ENCODE data around the gene LAPTM5.
"Not testable (repeated sequence)": the region's sequence is repeated elsewhere in the genome, so short reads cannot be mapped to it uniquely, and the experiment has no call there.

LAPTM5 gene, protein sequence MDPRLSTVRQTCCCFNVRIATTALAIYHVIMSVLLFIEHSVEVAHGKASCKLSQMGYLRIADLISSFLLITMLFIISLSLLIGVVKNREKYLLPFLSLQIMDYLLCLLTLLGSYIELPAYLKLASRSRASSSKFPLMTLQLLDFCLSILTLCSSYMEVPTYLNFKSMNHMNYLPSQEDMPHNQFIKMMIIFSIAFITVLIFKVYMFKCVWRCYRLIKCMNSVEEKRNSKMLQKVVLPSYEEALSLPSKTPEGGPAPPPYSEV

DNA sequence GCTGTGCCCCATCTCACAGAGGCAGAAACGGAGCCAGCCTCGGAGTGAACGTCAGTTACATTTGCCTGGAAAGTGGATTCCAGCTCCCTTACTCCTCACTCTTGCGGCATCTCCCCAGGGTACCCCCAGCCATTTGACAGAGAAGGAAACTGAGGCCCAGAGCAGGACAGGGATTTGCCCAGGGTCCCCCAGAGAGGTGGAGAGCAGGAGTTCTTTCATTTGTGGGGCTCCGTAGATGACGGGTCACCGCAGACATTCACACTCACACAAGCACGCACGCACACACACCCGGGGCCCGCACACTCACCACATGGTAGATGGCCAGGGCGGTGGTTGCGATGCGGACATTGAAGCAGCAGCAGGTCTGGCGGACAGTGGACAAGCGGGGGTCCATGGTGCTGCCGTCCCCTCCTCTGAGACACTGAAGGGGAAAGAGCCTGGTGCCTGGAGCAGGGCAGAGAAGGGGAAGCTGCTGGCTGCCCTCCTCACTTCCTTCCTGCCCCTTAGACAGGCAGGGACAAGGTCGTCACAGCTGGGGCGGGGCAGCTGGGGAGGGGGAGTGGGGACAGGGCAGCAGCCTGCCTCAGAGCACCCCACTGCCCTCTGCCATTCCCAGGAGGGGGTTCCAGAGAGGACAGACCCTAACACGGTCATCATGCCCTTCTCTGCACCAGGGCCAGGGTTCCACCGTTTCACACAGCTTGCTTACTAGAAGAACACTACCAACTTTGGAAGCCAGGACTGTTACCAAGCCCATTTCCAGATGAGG lies at the start of gene LAPTM5:
Gene LAPTM5, minus strand, starts transcription at position 423 of the 769 bp plus-strand sequence. Its CDS starts 29 bp downstream, at position 394.
- DNase-seq (ENCODE audit: low spot score), result no peak

DNA sequence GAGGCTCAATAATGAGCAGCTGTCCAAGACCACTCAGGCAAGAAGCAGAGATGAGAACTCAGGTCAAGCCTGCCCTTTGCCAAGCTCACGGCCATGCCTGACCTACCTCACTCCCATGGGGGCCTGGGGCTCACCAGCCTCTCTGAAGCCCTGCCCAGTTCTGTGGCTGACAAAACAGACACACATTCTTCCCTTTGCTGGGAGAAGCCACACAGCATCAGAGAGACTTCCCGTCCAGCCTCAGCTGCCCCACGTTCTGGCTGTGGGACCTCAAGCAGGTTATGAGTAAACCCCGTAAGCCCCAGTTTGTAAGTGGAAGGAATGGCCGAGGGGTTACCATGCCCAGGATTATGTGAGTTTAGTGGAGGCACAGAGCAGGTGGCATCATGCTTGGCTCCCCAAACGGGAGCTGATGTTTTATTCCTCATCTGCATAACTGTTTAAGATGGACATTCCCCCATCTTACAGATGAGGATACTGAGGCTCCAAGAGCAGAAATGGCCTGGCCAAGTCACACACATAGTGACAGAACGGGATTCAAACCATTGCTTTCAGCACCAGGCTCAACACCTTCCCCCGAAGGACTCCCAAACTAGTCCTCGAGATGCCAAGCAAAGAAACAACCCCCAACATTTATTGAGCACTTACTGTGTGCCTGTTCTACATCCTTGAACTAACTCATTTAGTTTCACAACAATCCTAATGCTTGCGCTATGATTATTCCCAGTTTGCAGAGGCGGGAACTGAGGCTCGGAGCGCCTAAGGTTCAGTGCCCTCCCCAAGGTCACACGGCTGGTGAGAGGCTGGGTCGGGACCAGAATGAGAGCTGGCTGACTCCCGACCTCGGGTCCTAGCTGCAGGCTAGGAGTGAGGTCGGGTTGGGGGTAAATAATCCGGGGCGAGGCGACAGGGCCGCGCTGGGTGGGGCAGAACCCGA lies 49.1 kb upstream of the LAPTM5 start:
- DNase-seq (ENCODE audit: low spot score), result no peak

DNA sequence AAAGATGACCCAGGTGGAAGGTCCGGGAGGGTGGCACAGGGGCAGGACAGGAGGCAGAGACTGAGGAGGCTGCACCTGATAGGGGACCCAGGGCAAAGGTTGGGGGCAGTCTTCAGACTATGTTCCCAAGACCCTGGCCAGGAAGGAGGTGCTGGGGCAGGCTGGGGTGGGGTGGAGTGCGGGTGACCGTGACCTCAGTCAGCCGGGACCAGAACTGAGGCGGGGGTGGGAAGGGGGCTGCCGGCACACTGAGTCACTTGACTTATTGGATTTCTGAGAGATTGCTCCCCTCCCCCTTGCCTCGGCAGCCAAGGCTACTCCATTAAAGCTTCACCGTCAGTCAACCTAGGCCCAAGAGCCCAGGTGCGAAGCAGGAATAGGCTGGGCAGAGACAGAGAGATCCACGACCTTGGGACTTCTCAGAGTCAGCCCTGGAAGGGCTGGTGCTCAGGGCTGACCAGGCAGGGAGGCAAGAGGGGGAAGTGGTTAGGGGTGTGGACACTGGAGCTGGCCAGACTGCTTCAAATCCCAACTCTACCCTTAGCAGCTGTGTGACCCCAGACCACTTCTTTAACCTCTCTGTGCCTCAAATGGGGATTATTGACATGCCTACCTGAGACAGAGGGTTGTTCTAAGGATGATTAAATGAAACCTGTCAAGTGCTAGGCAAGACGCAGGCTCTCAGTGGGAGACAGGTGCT lies 47.9 kb upstream of the LAPTM5 start:
- DNase-seq (ENCODE audit: low spot score), result no peak

DNA sequence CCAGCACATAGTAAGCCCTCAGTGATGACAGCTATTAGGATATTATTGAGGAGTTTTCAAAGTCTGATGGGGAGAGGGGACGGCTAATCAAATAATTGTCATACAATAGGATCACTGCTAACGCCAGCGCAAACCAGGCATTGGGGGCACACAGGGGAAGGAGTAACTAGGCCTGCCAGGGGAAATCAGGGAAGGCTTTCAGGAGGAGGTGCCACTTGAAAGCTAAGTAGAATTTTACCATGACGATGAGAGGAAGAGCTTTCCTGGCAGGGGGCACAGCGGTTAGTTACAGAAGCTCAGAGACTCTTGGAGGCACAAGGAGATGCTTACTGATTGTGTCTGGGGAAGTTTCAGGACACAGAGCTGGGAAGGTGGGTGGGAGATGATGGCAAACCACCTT lies 47.2 kb upstream of the LAPTM5 start:
- no peak for DNase-seq (ENCODE audit: low spot score)

DNA sequence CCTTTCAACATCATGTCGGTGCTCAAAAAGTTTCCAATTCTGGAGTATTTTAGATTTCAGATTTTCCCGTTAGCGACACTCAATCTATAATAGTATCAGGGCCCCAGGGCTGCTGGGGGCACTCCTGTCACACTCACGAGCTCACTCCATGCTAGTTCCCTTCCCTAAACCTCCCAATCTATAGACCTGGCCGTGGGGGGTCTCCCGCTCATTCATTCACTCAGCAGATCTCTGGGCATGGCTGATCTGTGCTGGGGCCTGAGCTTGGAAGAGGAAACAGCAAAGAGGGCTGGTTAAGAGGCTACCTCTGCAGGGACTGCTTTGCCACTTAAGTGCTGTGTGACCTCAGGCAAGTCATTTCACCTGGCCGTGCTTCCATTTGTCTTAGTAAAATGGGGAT lies 46.8 kb upstream of the LAPTM5 start:
- no peak for DNase-seq (ENCODE audit: low spot score)

DNA sequence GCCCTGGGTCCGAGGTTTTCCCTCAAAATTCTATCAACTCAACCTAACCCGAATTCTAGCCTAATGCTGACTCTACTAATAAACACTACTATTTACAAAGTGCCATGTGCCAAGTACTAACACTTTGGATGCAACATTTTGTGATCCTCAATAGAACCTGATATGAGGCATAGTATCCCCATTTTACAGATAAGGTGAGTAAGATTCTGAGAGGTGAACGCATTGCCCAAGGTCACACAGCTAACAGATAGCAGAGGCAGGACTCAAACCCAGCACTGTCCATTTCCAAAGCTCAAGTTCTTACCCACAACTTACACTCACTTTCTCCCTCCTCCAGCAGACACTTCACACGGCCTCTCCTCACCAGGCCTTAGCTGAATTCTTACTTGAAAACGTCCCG lies 46.0 kb upstream of the LAPTM5 start:
- no peak for DNase-seq (ENCODE audit: low spot score)

DNA sequence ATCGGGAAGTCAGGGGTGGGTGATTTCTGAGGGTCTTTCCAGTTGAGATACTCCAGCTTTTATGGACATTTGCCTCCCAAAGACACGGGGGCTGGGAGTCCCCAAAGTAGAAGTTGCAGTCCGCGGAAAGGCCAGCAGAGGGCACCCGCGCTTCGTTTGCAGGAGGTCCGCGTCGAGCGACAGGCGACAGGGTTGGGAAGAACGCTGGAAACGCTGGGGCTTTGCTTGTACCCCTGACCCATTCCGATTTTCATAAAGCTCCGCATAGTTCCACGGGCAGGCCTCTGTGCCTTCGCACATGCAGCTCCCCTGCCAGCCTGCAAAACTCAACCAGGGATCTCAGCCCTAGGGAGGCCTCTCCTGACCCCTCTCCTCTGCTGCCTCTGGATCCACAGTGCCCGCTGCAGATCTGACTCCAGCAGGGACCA lies 44.2 kb upstream of the LAPTM5 start:
- DNase-seq (ENCODE audit: low spot score), result peak; percentile 79

DNA sequence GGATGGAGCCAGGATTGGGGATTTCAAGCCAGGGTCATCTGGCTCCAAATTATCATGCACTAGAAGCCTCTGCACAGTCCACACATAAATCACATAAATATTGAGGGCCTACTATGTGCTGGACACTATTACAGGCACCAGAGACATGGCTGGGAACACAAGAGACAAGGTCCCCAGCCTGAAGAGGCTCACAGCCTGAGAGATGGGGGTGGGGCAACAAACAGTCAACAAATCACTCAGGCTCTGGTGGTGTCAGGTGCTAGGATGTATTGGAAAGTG lies 41.6 kb upstream of the LAPTM5 start:
- no peak for DNase-seq (ENCODE audit: low spot score)

DNA sequence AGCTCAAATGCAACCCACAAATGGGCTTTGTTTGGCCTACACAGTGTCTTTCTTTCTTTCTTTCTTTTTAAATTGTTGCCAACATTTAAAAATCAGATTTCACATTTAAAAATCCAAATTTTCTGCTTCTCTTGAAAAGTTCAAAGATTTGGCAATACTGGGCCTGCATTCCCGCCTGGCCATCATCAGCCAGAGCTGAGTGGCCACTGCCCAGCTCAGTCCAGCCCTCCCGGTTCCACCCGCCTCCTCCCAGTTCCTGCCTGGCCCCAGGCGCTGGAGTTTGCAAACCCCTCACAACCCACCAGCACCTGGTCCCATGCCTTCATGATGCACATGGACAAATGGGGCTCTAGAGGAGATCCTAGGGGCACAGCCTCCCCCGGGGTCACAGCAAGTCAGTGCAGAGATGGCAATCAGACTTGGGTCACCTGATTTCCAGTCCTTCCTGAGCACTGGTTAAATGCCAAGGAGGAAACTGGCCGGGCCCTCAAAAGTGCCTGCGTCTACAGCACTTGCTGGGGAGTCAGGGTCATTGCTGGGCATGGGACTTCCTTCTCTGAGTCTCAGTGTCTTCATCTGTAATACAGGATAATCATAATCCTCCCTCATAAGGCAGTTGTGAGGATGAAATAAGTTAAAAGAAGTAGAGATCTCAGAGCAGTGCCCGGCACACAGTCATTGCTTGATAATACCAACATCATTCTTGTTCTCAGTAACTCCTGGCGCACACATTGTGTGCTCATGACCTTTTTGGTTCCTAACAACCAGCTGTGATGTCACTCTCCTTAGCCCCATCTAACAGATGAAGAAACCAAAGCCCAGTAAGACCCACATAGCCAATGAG lies 41.0 kb upstream of the LAPTM5 start:
- no peak for DNase-seq (ENCODE audit: low spot score)

DNA sequence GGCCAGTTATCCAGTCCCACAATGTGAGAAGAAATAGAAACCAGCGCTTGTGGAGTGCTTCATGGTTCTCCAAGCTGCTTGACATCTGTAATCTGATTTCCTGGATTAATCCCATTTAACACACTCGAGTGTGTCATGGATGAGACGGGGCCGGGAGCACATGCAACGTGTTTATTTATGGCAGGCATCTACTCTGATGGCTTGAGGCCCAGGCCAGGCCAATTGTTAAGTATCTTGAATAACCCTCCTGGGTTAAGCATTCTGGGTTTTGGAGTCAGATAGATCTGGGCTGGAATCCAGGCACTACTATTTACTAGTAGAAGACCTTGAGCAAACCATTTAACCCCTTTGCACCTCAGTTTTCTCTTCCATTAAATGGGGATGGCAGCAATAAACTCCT lies 37.5 kb upstream of the LAPTM5 start:
- no peak for DNase-seq (ENCODE audit: low spot score)

DNA sequence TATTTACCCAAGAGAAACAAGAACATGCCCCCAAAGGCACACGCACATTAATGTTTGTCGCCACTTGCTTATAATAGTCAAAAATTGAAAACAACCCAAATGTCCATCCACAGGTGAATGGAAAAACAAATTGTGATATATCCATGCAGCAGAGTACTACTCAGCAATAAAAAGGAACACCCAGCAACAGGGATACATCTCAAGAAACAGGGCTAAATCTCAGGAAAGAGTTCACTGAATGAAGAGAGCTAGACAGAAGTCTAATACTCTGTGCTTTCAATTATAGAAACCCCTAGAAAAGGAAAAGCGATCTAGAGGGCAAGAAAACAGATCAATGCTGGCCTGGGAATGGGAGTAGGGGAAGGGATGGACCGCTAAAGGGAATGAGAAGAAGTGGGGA lies 36.7 kb upstream of the LAPTM5 start:
- no peak for DNase-seq (ENCODE audit: low spot score)

DNA sequence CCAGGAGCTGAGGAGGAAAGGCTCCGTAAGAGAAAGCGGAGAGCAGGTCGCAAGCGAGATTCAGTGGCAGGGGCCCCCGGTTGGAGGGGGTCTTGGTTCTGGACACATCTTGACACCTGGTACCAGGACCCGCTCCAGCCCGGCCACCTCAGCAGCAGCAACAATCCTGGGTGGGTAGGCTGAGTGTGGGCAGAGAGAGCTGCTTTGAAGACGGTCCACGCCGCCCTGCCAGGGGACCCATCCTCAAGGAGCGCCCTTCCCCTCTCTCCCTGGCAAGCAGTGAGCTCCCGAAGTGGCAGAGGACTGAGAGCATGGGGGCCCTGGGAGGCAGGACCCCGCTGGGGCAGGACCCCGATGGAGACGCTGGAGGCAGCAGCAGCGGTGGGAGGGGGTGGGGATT lies 35.6 kb upstream of the LAPTM5 start:
- DNase-seq (ENCODE audit: low spot score), result no peak

DNA sequence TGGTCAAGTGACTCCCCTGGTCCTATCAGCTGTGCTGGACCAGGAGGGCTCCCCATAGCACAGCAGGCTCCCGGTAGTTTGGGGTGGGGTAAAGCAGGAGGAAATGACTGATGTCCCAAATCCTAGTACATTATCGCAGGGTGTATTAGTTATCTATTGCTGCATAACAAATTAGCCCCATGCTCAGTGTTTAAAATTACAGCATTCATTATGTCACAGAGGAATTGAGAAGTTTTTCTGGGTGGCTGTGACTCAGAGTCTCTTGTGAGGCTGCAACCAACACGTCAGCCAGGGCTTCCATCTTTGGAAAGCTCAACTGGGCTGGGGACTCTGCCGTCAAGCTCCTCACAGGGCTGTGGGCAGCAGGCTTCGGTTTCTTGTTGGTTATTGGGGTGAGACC lies 34.3 kb upstream of the LAPTM5 start:
- no peak for DNase-seq (ENCODE audit: low spot score)

DNA sequence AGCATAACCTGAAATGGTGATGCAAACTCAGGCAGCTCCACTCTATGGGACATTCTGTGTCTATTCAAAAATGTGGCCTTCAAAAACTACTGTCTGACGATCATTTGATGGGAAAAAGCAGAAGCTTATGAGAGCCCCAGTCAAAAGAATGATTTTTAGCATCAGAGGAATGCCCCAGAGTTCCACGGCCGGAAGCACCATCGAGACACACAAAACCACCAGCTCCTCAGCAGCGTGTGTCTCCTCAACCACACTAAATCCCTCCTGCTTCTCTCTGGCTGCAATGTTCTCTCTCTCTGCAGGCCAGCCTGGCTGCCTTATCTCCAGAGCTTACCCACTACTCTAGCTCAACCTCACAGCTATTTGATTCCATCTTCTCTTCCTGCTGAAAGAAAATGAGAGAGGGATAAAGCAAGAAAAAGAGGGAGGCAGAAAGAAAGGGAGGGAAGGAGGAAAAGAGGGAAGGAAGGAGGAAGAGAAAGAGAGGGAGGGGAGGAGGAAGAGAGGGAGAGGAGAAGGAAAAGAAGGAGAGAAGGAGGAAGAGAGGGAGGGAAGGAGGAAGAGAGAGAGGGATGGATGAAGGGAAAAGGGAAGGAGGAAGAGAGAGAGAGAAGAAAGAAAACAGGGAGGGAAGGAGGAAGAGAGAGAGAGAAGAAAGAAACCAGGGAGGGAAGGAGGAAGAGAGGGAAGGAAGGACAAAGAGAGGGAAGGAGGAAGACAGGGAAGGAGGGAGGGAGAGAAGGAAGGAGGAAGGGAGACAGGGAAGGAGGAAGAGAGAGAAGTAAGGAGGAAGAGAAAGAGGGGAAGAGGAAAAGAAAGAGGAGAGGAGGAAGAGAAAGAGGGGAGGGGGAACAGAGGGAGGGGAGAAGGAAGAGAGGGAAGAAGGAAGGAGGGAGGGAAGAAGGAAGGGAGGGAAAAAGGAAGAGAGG lies 33.5 kb upstream of the LAPTM5 start:
- no peak for DNase-seq (ENCODE audit: low spot score)

DNA sequence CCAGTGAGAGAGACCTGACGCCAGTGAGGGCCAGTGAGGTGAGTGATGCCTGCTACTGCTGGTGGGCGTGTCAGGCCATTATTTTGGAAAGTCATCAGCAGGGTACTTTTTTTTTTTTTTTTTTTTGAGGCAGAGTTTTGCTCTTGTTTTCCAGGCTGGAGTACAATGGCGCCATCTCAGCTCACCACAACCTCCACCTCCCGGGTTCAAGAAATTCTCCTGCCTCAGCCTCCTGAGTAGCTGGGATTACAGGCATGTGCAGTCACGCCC lies 32.6 kb upstream of the LAPTM5 start:
- not testable (repeated sequence) for DNase-seq (ENCODE audit: low spot score)

DNA sequence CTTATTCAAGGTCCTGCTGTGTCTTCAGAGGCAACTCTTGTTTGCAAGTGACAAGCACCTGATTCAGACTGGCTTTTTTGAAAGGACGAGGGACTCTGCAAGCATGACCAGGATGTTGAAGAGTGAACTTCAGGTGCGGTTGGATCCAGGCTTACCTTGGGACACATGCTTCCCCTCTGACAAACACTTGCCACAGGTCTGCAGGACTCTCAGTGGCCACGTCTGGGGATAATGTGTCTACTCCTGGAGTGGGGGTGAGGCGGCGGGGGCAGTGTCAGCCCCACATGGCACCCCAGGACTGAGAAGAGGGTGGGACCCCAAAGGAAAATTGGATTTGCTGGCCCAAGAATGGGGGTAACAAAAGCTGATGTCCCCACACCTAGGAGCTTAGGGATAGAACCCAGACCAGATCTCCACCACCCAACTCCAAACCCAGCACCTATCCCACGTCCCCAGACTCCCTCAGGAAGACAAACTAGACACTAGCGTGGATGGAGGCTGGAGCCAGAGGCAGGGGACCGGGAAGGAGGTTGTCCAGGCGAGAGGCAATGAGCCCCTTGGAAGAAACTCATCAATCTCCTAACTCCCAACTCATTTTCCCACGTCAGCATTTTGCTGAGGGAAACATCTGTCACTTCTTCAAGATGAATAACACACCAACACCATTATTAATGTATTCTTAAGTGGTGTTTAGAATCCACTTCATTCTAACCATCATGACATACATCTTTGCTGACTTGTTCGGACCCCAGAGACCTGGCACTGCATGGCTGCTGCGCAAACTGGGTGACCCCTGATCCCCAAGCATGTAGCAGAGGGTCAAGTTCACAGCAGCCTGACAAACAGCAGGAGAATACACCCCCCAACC lies 32.0 kb upstream of the LAPTM5 start:
- DNase-seq (ENCODE audit: low spot score), result no peak

DNA sequence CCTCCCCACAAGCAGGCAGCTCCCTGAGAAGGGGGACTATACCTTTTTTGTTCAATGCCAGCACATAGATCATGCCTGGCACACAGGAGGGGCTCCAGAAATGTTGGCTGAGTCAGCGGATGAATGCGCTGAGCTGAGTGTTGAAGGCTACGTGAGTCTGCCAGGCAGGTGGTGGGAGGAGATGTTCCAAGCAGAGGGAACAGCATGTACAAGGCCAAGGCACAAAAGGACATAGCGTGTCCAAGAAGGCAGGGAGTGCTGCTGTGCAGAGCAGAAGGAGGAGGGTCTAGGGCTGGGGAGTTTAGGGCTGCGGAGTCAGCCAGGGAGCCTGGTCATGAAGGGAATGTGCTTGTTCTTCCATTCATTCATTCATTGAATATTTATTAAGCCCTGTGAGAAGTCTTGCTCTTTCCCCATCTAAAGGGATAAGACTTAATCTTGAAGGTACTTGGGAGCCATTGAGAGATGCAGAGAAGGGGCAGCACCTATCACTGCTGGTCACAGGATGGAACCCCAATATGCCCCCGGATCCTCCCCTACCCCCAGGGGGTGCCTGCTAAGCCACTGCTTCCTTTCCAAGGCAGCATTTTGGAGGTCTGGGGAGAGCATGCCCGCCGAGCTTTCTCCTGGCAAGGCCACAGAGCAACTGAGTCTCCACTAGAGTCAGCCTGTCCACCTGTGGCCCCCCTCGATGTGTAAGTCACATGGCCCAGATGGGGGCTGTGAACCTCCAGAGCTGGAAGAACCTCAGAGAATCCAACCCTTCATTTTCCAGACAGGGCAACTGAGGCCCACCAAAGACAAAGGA lies 31.2 kb upstream of the LAPTM5 start:
- DNase-seq (ENCODE audit: low spot score), result no peak

DNA sequence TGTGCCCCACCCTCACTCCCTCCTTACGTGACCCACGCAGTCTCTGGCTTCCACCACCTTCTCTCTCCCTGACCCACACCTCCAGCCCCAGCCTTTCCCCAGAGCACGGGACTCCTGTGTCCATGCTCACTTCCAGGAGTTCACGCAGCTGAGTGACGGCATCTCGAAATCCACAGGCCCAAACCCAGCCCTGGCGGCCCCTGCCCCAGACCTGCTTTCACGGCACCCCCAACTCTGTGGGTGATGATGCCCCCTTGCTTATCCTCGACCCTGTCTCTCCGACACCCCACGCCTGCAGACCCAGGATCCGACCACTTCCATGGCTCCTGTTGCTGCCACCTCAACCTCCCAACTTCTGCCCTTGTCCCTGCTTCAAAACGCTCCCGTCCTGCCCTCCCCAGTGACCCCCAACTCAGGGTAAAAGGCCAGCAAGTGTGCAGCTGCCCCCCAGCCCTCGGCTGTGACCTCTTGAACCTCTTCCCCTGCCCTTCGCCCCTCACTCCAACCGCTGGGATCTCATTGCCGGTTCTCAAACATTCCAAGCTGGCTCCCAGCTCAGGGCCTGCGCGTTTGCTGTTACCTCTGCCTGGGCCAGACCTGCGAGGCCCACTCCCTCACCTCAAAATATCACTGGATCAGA lies 30.4 kb upstream of the LAPTM5 start:
- no peak for DNase-seq (ENCODE audit: low spot score)
